ENCODE measurements around the gene LBR. TPM values are rescaled to one million over a fixed set of nuclear protein-coding genes. Genes with fewer than 3 reads are reported as not detected.
"Not testable (repeated sequence)": the region's sequence is repeated elsewhere in the genome, so short reads cannot be mapped to it uniquely, and the experiment has no call there.

The LBR gene
- total and polyA plus RNA-seq, 3 donors from 2014 or later, result 31.7 to 40.3 (median 39.9) TPM

- no peaks in the 10 kb centered on the region for H3K4me1 ChIP-seq
- DNase-seq, result no peak
- H3K4me3 ChIP-seq, result no peak overlapping the region
- H3K27ac ChIP-seq, result no peak overlapping the region
- intact Hi-C loops (cut with DNase I; ENCODE audit: low total_unique reads), result no loop called here
- H3K36me3 ChIP-seq (ENCODE audit: low read depth, missing control alignments), result no peaks in the 10 kb centered on the region
- no peak for TF ChIP-seq CTCF (IDR thresholded peaks at IDR 0.05)
- H3K9me3 ChIP-seq, result no peaks in the 10 kb centered on the region
- no peaks in the 10 kb centered on the region for H3K27me3 ChIP-seq
- 94 to 96% methylated on average over 4 of the region's 4 CpGs for WGBS, 2 donors
These were observed 38.0 kb downstream of the LBR start for GRCh38 chr1:225389843-225390242.

GRCh38 chr1:225388372-225388771, 39.5 kb downstream of the LBR start:
- intact Hi-C loops (cut with DNase I; ENCODE audit: low total_unique reads), result no loop called here
- WGBS, 2 donors, result 72 to 77% methylated on average over 4 of the region's 4 CpGs
- no peaks in the 10 kb centered on the region for H3K27me3 ChIP-seq
- TF ChIP-seq CTCF (IDR thresholded peaks at IDR 0.05) (no peak), POLR2A (IDR thresholded peaks at IDR 0.05) (no peak)
- no peak overlapping the region for H3K27ac ChIP-seq
- no peaks in the 10 kb centered on the region for H3K9me3 ChIP-seq
- no peak overlapping the region for H3K4me3 ChIP-seq
- DNase-seq, result no peak
- no peaks in the 10 kb centered on the region for H3K36me3 ChIP-seq (ENCODE audit: low read depth, missing control alignments)
- no peaks in the 10 kb centered on the region for H3K4me1 ChIP-seq

GRCh38 chr1:225386860-225387259, 41.0 kb downstream of the LBR start:
- H3K27ac ChIP-seq; H3K9me3 ChIP-seq; H3K36me3 ChIP-seq (ENCODE audit: low read depth, missing control alignments); H3K4me3 ChIP-seq; H3K4me1 ChIP-seq; DNase-seq; intact Hi-C loops (cut with DNase I; ENCODE audit: low total_unique reads); H3K27me3 ChIP-seq: not testable (repeated sequence)
- WGBS, 2 donors, result 95 to 98% methylated on average over 3 of the region's 3 CpGs

- Histone ChIP-seq H3K27ac (no peak overlapping the region), H3K9me3 (no peaks in the 10 kb centered on the region), H3K4me3 (no peak overlapping the region), H3K4me1 (no peaks in the 10 kb centered on the region), H3K36me3 (ENCODE audit: low read depth, missing control alignments) (no peaks in the 10 kb centered on the region), H3K27me3 (no peaks in the 10 kb centered on the region)
- intact Hi-C loops (cut with DNase I; ENCODE audit: low total_unique reads), result no loop called here
- TF ChIP-seq CTCF (IDR thresholded peaks at IDR 0.05) (no peak), POLR2A (IDR thresholded peaks at IDR 0.05) (no peak)
- no peak for DNase-seq
- 92 to 98% methylated on average over 1 of the region's 1 CpG for WGBS, 2 donors
These were observed 47.1 kb downstream of the LBR start for GRCh38 chr1:225380691-225381090.

GRCh38 chr1:225378880-225379279, 49.0 kb downstream of the LBR start:
- H3K27ac ChIP-seq, result no peak overlapping the region
- H3K9me3 ChIP-seq, result no peaks in the 10 kb centered on the region
- no peak overlapping the region for H3K4me3 ChIP-seq
- no peaks in the 10 kb centered on the region for H3K4me1 ChIP-seq
- intact Hi-C loops (cut with DNase I; ENCODE audit: low total_unique reads), result no loop called here
- H3K27me3 ChIP-seq, result no peaks in the 10 kb centered on the region
- WGBS, 2 donors, result 54 to 55% methylated on average over 10 of the region's 10 CpGs
- no peaks in the 10 kb centered on the region for H3K36me3 ChIP-seq (ENCODE audit: low read depth, missing control alignments)
- no peak for DNase-seq
- no peak for TF ChIP-seq POLR2A (IDR thresholded peaks at IDR 0.05)
- TF ChIP-seq CTCF (IDR thresholded peaks at IDR 0.05), result no peak
